Renal pelvis (tissue), 4 donors: ENCODE measurements around the gene GJB3. TPM values are rescaled to one million over a fixed set of nuclear protein-coding genes. Genes with fewer than 3 reads are reported as not detected.
"Not testable (repeated sequence)": the region's sequence is repeated elsewhere in the genome, so short reads cannot be mapped to it uniquely, and the experiment has no call there.

ENCODE experiments used
- DNase-seq: peaks from one replicate; pipeline ENCODE4 v3.0.0-alpha.2; 2013
- polyA plus RNA-seq, 3 donors: library from polyadenylated mRNA; unstranded; fragments of 120-200 nt; gene quantifications; one replicate each; pipeline ENCODE4 v1.2.1, GENCODE V29; 2013; ENCODE audit not compliant: insufficient read length in 3 of 3

Gene GJB3
- polyA plus RNA-seq, 3 donors: 0.26 to 0.35 (median 0.30) TPM

DNA sequence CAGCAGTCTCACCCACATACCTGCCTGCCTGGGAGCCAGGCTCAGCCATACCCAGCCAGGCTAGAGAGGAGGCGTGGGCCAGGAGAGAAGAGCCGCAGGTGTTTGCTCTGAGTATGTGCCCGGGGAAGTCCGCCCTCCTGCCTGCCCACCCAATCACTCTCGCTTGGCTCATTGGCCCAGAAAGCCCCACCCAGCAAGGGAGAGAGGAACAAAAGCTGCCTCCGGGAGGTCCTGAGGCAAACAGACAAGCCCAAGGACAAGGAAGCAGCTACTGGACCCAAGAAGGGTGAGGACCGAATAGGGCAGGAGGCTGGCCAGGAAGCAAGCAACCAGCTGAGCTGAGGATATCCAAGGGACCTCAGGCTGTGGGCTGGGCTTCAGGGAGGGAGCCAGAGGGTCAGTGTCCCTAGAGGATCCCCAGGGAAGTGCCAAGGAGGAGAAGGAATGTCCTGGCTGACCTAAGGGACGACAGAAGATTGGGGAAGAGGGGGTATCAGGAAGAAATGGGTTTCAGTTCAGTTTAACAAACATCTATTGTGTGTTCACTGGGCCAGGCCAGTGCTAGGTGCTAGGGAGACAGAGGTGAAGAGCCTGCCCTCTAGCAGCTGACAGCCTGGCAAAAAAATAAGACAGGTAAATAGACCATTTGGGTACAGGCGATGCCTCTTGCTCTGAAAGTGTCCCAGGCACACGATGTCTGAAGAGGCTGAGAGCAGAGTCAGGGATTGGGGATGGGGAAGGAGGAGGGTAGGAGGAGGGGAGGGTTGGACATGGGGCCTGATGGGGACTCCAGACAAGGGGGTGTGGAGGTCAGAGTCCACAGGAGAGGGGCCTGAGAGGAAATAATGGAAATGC, 21.3 kb upstream of the GJB3 start, which contains the start of gene GJB4:
GJB4 (plus strand) TSS at position 238 of the 855 bp plus-strand sequence. CDS start 1,515 bp downstream, outside the sequence.
- no peak for DNase-seq

DNA sequence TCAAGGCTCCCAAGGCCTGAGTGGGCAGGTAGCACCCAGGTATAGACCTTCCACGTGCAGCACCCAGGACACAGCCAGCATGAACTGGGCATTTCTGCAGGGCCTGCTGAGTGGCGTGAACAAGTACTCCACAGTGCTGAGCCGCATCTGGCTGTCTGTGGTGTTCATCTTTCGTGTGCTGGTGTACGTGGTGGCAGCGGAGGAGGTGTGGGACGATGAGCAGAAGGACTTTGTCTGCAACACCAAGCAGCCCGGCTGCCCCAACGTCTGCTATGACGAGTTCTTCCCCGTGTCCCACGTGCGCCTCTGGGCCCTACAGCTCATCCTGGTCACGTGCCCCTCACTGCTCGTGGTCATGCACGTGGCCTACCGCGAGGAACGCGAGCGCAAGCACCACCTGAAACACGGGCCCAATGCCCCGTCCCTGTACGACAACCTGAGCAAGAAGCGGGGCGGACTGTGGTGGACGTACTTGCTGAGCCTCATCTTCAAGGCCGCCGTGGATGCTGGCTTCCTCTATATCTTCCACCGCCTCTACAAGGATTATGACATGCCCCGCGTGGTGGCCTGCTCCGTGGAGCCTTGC, 19.7 kb upstream of the GJB3 start:
- no peak for DNase-seq

DNA sequence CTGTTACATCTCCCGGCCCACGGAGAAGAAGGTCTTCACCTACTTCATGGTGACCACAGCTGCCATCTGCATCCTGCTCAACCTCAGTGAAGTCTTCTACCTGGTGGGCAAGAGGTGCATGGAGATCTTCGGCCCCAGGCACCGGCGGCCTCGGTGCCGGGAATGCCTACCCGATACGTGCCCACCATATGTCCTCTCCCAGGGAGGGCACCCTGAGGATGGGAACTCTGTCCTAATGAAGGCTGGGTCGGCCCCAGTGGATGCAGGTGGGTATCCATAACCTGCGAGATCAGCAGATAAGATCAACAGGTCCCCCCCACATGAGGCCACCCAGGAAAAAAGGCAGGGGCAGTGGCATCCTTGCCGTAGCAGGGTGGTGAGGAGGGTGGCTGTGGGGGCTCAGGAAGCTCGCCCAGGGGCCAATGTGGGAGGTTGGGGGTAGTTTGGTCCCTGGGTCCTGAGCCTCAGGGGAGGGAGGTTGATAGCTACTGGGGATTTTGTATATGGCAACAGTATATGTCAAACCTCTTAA, 19.2 kb upstream of the GJB3 start:
- DNase-seq: no peak

DNA sequence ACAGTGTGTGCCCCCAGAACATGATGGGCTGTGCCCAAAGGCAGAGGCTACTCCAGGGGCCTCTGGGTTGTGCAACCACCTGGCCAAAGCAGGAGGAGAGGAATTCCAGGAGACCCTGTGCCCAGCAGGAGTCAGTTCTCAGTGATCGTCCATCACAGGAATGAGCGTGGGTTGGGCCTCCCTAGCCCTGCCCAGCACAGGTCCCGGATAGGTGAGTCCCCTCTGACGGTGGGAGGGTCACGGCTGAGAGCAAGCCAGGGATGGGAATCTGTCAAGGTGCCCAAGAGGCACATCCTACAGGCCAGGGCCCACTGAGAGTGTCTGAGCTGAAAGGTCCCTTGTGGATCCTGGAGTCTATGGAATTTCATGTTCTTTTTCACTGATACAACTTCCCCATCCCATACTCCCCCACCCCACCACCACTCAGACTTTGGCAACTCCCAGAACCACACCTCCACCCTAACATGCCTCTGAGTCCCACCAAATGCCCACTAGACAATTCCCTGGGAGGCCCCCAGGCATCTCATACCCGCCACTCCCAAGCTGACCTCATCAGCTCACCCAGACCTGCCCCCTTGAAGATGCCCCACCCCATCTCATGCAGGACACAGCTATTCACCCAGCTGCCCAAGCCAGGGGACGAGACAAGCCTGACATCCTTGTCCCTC, 18.4 kb upstream of the GJB3 start:
- DNase-seq: no peak

DNA sequence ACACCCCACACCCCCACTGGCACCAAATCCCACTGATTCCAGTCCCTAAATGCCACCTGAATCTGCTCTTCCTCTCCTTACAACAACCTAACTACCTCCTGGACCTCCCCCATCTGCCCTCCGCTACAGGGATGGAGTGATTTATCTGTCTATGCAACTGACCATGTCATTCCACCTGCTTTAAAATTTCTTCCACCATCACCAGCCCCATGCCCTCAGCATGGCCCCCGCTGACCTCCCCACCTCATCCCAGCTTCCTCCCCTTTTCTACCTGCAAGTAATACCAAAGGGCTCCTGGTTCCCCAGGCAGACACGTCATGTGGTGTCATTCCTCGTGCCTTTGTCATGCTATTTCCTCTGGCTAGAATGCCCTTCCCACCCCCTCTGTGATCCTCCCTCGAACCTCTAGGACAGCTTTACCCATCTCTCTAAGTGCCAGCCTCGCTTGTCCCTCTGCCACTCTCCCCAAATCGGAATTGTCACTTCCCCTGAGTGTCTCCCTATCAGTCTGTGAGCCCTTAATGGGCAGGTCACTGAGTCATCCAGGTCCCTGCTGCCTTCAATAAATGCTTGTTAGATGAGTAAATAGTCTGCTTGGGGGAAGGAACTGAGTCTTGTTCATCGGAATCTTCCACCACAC, 17.8 kb upstream of the GJB3 start:
- DNase-seq: no peak

DNA sequence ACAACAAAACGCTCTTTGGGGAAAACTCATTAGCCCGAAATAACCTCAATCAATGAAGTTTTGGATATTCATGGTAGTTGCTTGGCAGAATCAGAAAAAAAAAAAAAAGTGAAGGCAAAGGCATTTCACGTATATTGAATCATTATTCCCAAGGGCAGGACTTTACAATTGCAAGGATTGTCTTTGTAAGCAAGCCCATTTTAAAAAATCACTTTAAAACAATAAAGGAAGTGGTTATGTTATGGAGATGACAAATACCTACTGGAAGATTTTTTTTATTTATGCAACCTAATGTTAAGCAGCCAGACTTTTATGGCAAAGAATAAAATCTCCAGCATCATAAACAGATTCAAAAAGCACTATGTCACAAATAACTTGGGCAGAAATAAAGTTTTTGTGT, 12.2 kb upstream of the GJB3 start:
- no peak for DNase-seq

DNA sequence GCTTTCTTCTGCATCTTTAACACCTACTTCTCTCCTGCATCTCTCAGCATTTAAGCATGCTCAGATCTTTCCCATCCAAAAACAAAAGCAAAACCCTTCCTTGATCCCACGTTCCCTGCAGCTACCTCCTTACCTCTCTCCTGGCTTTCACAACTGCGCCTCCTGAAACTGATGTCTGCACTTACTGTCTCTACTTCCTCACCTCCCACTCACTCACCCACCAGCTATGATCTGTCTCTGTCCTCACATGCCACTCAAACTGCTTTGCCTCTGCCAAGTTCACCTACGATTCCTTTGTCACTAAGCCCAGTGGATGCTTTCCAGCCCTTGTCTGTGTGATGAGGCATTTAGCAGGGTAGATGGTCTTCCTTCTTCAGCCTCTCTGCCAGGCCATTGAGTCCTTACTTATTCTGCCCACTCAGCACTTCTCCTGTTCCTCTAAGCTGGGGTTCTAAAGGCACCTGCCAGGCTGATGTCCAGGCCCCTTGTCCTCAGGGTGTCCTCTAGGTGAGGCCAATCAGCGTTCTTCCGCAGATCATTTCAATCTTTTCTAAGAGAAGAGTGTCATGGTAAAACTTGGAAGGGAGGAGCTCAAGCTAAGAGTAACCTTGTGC, 10.0 kb upstream of the GJB3 start:
- DNase-seq: no peak

DNA sequence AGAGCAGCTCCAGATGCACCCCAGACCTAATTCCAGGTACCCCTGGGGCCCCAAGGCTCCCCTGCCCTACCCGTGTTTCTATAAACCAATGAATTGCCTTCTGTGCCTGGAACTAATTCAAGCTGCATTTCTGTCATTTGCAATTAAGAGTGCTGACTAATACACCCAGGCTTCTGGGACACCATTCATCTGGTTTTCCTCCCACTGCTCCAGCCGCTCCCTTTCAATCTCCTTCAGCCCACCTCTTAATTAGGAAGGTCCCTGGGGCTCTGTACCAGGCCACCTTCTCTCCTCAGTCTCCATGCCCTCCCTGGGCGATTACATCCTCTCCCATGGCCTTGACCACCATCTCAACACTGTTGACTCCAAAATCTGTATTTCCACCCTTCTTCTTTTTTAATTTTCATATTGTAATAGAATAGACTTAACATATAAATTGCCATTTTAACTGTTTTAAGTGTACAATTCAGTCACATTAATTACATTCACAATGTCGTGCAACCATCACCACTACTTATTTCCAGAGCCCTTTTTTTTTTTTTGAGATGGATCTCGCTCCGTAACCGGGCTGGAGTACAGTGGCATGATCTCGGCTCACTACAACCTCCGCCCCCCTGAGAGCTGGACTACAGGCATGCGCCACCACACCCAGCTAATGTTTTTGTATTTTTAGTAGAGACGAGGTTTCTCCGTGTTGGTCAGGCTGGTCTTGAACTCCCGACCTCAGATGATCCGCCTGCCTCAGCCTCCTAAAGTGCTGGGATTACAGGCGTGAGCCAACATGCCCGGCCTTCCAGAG, 9.2 kb upstream of the GJB3 start:
- DNase-seq: no peak

DNA sequence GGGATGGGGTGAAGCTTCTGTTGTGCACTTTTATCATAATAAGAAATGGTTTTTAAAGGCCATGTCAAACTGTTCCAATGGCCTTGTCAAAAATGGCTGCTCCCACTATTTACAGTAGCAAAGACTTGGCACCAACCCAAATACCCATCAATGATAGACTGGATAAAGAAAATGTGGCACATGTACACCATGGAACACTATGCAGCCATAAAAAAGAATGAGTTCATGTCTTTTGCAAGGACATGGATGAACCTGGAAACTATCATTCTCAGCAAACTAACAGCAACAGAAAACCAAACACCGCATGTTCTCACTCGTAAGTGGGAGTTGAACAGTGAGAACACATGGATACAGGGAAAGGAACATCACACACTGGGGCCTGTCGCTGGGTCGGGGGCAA, 7.9 kb upstream of the GJB3 start:
- not testable (repeated sequence) for DNase-seq

DNA sequence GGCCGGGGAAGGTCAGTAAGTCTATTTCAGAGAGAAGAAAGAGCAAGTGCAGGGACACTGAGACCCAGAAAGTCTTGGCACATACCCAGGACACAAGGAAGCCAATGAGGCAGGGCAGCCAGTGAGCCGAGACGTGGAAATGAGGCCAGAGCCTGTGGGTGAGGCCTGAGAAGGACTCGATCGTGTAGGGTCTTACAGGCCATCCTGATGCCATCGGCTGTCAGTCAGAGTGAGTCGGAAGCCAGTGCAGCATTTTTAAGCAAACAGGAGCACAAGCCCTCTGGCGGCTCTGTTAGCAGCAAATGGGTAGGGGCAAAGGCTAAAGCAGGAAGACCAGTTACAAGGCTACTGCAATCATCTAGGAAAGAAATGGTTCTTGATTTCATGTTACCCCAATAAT, 6.1 kb upstream of the GJB3 start:
- no peak for DNase-seq

DNA sequence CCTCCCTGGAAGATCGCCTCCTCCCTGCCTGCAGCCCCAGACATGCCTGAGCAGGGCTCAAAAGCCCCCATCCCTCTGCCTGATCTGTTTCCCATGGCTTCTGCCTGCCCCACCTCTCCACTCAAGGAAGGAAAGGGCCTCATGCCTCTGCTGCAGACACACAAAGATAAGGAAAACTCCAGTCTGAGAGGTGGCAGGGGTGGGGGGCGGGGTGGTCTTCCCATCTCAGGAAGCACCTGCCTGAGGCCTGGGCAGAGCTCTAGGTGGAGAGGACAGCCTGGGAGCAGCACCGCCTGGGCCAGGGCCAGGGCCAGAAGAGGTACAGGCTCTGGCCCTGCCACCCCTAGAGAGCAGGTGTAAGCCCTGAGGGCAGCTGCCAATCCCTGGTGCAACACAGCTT, 4.1 kb upstream of the GJB3 start:
- DNase-seq: no peak

DNA sequence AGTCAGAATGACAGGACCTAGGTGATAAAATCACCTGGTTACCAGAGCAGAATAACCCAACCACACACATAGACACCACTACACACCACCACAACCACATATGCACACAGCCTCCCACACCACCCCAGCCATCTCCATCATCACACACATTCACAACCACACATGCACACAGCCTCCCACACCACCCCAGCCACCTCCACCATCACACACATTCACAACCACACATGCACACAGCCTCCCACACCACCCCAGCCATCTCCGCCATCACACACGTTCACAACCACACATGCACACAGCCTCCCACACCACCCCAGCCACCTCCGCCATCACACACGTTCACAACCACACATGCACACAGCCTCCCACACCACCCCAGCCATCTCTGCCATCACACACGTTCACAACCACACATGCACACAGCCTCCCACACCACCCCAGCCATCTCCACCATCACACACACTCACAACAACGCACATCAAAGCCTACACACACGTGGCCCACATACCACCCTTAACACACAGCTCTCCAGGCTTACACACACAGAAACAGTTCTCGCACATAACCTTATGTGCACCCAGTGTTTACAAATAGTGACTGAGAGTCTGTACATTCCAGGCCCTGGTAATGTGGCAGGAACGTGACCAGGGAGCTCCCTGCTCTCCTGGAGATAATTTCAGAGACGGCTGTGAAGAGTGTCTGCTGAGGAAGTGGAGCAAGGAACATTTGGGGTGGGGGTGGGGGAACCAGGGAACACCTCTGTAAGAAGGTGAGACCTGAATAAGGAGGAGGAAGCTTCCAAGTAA, 3.3 kb upstream of the GJB3 start:
- DNase-seq: no peak

DNA sequence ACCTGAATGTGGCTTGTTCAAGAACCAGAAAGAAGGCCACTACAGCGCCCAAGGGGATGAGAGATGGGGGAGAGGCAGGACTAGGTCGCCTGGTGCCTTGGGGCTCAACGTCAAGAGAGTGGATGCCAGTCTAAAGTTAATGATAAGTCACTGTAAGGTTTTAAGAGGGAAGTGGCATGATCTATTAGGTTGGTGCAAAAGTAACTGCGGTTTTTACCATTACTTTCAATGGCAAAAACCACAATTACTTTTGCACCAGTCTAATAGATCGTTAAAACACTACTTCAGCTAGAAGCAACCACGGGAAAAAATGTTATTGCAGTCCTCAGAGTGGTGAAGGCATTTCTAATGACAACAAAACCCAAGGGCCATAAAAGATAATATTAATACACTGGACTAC, 2.6 kb upstream of the GJB3 start:
- DNase-seq: no peak

DNA sequence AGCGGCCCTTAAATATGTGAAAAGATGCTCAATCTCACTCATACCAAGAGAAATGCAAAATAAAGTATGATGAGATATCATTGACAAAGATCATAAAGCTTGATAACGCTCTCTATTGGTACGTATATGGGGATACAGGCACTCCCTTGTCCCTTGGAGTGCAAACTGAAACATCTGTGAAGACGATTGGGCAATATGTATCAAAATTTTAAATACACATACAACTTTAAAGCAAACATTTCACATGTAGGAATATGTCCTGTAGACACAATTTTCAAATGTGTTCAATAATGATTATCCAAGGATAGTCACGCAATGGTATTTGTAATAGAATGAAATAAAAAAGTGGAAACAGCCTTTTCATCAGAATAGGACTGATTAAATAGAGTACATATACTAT, 2.0 kb upstream of the GJB3 start:
- DNase-seq: no peak

DNA sequence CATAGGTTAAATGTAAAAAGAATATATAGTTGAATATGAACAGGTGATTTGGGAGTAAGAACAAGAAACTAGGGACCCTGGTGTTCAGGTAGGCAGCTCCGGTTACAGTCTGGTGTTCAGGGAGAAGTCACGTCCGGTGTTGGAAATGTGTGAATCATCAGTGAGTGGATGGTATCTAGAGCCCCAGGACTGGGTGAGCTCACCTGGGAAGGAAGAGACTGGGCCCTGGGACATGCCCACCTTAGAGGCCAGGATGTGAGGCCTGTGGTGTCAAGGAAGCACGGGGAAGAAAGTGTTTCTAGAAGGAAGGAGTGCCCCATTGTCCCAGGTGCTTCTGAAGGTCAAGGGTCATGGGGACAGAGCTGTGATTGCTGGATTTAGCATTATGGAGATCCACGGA, 1.5 kb upstream of the GJB3 start:
- no peak for DNase-seq

DNA sequence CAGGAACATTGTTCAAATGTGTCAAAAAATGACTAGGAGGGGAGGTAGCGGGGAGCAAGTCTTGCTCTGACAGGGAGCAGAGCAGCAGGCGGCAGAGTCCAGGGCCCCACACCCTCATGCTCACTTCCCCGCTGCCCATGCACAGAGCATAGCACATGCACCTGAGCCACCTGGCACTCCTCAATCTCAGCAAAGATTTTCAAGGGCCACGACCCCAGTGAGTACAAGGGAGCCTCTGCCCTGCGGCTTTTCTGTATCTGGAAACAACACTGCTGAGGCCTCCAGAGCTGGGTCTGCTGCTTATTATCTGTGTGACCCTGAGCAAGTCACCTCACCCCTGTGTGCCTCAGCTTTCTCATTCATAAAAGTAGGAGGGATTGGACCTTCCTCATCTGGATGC, 1.1 kb upstream of the GJB3 start:
- DNase-seq: no peak

DNA sequence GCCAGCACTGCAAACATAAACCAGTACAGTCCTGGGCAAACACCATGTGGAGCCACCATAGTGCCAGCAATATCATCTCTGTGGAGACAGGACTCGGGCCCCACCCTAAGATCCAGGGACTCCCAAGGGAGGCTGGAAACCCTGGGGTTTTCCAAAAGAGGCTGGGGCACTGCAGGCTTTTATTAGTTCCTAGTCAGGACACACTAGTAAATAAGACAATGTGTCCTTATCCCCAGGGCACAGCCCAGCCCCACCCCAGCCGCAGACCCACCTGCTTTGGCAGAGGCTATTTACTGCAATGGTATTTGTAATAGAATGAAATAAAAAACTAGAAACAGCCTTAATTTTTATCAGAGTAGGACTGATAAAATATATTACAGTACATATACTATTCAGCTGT, 486 bp upstream of the GJB3 start:
- DNase-seq: no peak

DNA sequence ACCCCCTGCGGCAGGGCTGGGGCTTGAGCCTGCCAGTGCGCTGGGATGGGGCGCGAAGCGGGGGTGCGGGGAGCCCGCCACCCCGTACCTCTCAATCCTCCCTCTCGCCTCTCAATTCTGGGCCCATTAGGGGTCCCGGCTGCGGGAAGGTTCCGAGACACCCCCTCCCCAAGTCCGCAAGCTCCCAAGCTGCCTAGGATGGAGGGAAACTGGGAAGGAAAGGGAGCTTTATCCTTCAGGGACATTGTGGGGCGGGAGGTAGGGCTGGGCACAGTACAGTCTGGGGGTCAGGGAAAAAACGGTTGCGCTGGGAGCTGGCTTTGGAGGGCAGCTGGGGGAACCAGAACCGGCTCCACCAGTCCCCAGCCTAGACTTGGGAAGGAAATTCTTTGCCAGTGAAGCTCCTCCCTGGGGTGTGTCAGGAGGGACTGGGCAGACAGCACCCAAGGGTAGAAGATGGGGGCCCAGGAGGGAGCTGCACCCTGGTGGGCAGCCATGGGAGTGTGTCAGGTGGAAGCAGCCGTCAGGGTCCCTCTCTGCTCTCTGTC, 904 bp downstream of the GJB3 start:
- no peak for DNase-seq

DNA sequence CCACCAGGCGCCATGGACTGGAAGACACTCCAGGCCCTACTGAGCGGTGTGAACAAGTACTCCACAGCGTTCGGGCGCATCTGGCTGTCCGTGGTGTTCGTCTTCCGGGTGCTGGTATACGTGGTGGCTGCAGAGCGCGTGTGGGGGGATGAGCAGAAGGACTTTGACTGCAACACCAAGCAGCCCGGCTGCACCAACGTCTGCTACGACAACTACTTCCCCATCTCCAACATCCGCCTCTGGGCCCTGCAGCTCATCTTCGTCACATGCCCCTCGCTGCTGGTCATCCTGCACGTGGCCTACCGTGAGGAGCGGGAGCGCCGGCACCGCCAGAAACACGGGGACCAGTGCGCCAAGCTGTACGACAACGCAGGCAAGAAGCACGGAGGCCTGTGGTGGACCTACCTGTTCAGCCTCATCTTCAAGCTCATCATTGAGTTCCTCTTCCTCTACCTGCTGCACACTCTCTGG, 3.8 kb downstream of the GJB3 start:
- DNase-seq: no peak
